Gastrocnemius medialis (tissue), 4 donors: ENCODE measurements around the gene ZSCAN5C.

ENCODE experiments used
- CTCF ChIP-seq, 5 experiments: fragments of 450-650 bp in 3 of 5; fragments of 200-600 bp in 2 of 5; sonication (generic) in 2 of 5; IDR thresholded peaks in 4 of 5; conservative IDR thresholded peaks in 1 of 5; 1 replicate in 4 of 5; 2 replicates in 1 of 5; pipeline ENCODE4 v1.5.1; 2016 to 2019; ENCODE audit warnings: antibody characterized with exemption in 5 of 5, mild to moderate bottlenecking in 3 of 5, moderate library complexity in 3 of 5
- POLR2A ChIP-seq, 2 donors: fragments of 450-650 bp; IDR thresholded peaks; one replicate each; pipeline ENCODE4 v1.6.1; 2017; ENCODE audit warnings: antibody characterized with exemption in 2 of 2, mild to moderate bottlenecking in 2 of 2, moderate library complexity in 2 of 2

GRCh38 chr19:56174086-56174485, 28.0 kb upstream of the ZSCAN5C start:
- TF ChIP-seq CTCF (IDR thresholded peaks at IDR 0.05 in 4 of 5, conservative IDR thresholded peaks at IDR 0.05 in 1 of 5): no peak
- TF ChIP-seq POLR2A (IDR thresholded peaks at IDR 0.05): no peak
